AG09319 (cell line): Measurements from ENCODE around the gene TAF6.

Experiments used
- DNase-seq: peaks from one replicate; pipeline ENCODE4 v3.0.0-alpha.2; 2010; ENCODE audit warnings: low read depth; ENCODE audit errors: extremely low read depth
- CTCF ChIP-seq: IDR thresholded peaks from 2 replicates; pipeline ENCODE4 v1.5.1; 2011; ENCODE audit warnings: low read depth, mild to moderate bottlenecking, inconsistent platforms, low read length, moderate library complexity

TAF6 gene

GRCh38 chr7:100081535-100082102 lies 37.5 kb downstream of the TAF6 start, which contains the start of gene ZNF3:
Gene ZNF3 (minus strand): TSS chr7:100081723. CDS start chr7:100077357, 4,366 bp downstream.
- TF ChIP-seq CTCF = peak; percentile 79
- DNase-seq = peak; percentile 98

GRCh38 chr7:100080907-100081534 lies 38.1 kb downstream of the TAF6 start:
- no peak for DNase-seq
- no peak for TF ChIP-seq CTCF

- no peak for DNase-seq
- no peak for TF ChIP-seq CTCF
Measured at GRCh38 chr7:100079024-100079560, 40.1 kb downstream of the TAF6 start.

- no peak for DNase-seq
- no peak for TF ChIP-seq CTCF
Measured at GRCh38 chr7:100077205-100077604, 42.0 kb downstream of the TAF6 start.

- DNase-seq = no peak
- no peak for TF ChIP-seq CTCF
Measured at GRCh38 chr7:100075418-100075817, 43.7 kb downstream of the TAF6 start.

GRCh38 chr7:100074841-100075240 lies 44.3 kb downstream of the TAF6 start:
- TF ChIP-seq CTCF = no peak

GRCh38 chr7:100072462-100072861 lies 46.7 kb downstream of the TAF6 start:
- TF ChIP-seq CTCF = no peak
- no peak for DNase-seq

More at GRCh38 chr7:100074841-100075240, 44.3 kb downstream of the TAF6 start:
- no peak for DNase-seq
